Activated T-cell treated with anti-CD3 and anti-CD28 coated beads, Interleukin-2, amount 50 U/mL, for 1 hour (primary cell): Measurements from ENCODE around the gene PUM2.
"Not testable (repeated sequence)": the region's sequence is repeated elsewhere in the genome, so short reads cannot be mapped to it uniquely, and the experiment has no call there.

Experiments
- DNase-seq: peaks from one replicate; pipeline ENCODE4 v3.0.0-alpha.2; 2020

The PUM2 gene

GRCh38 chr2:20288642-20289340, 61.9 kb downstream of the PUM2 start:
- DNase-seq: no peak

- no peak for DNase-seq
Measured at GRCh38 chr2:20282916-20283592, 67.6 kb downstream of the PUM2 start.

- DNase-seq: no peak
Measured at GRCh38 chr2:20281876-20282275, 68.8 kb downstream of the PUM2 start.

- DNase-seq: no peak
Measured at GRCh38 chr2:20273042-20273441, 77.6 kb downstream of the PUM2 start.

- not testable (repeated sequence) for DNase-seq
Measured at GRCh38 chr2:20268317-20268716, 82.3 kb downstream of the PUM2 start.

GRCh38 chr2:20267529-20267928, 83.1 kb downstream of the PUM2 start:
- no peak for DNase-seq

GRCh38 chr2:20264629-20265028, 86.0 kb downstream of the PUM2 start:
- no peak for DNase-seq

- DNase-seq: no peak
Measured at GRCh38 chr2:20257411-20257810, 93.2 kb downstream of the PUM2 start.

- no peak for DNase-seq
Measured at GRCh38 chr2:20254731-20255130, 95.9 kb downstream of the PUM2 start.

- no peak for DNase-seq
Measured at GRCh38 chr2:20250436-20250835, 100.2 kb downstream of the PUM2 start.

GRCh38 chr2:20249170-20249569, 101.5 kb downstream of the PUM2 start:
- DNase-seq: no peak

- DNase-seq: no peak
Measured at GRCh38 chr2:20247084-20247483, 103.6 kb downstream of the PUM2 start.

GRCh38 chr2:20243637-20244036, 107.0 kb downstream of the PUM2 start:
- not testable (repeated sequence) for DNase-seq

- DNase-seq: no peak
Measured at GRCh38 chr2:20242727-20243377, 107.8 kb downstream of the PUM2 start.

GRCh38 chr2:20241973-20242726, 108.5 kb downstream of the PUM2 start:
- no peak for DNase-seq

GRCh38 chr2:20240291-20240690, 110.4 kb downstream of the PUM2 start:
- DNase-seq: not testable (repeated sequence)

GRCh38 chr2:20236496-20236895, 114.1 kb downstream of the PUM2 start:
- DNase-seq: no peak

GRCh38 chr2:20235655-20236305, 114.9 kb downstream of the PUM2 start:
- DNase-seq: no peak

- not testable (repeated sequence) for DNase-seq
Measured at GRCh38 chr2:20234597-20234996, 116.0 kb downstream of the PUM2 start.

- DNase-seq: no peak
Measured at GRCh38 chr2:20232837-20233207, 117.8 kb downstream of the PUM2 start.

- DNase-seq: no peak
Measured at GRCh38 chr2:20231598-20232026, 119.0 kb downstream of the PUM2 start.

- no peak for DNase-seq
Measured at GRCh38 chr2:20231159-20231558, 119.5 kb downstream of the PUM2 start.

GRCh38 chr2:20230114-20230425, 120.6 kb downstream of the PUM2 start:
- no peak for DNase-seq
